Endothelial cell of umbilical vein (primary cell): Measurements from ENCODE around the gene PTPRD. TPM values are rescaled to one million over a fixed set of nuclear protein-coding genes. Genes with fewer than 3 reads are reported as not detected.

Experiments
- BruUV-seq: library from RNA; stranded (reverse); fragments of 400-500 nt; replicated peaks from 2 replicates; lab custom pipeline; 2021; lab: Mats Ljungman, UMichigan
- CTCF ChIA-PET: fragments of 300-600, 350-600 bp; sonication (Branson Sonifier 250); formaldehyde crosslinking; loops from one replicate; lab custom pipeline; 2021; ENCODE audit warnings: antibody characterized with exemption, inconsistent platforms; lab: Charles Lee
- POLR2A ChIA-PET: fragments of 300-600, 350-600 bp; sonication (Branson Sonifier 250); formaldehyde crosslinking; loops from one replicate; lab custom pipeline; 2021; ENCODE audit warnings: antibody characterized with exemption, inconsistent platforms; lab: Charles Lee
- DNase-seq: peaks from one replicate; pipeline ENCODE4 v3.0.0-alpha.2; 2011; ENCODE audit warnings: low read depth, low spot score
- FAIRE-seq: peaks from 2 replicates; lab custom pipeline; 2011; peaks lifted over from hg19 to GRCh38; lab: Jason Lieb, UNC
- H2AFZ ChIP-seq: 2 replicates; pipeline ENCODE4 v1.6.0; 2012; ENCODE audit warnings: low read depth, low read length, control low read depth, inconsistent platforms
- H3K27ac ChIP-seq: 2 replicates; pipeline ENCODE4 v1.5.1; 2011; ENCODE audit warnings: low read depth, mild to moderate bottlenecking, control low read depth, low read length, moderate library complexity; ENCODE audit not compliant: insufficient read depth
- H3K27me3 ChIP-seq, 2 experiments: 2 replicates each; pipeline versions ENCODE4 v1.6.0 to v1.6.1; 2011; ENCODE audit warnings: low read length in 2 of 2, mixed read lengths in 1 of 2; ENCODE audit not compliant: control insufficient read depth in 2 of 2, insufficient read depth in 2 of 2
- H3K36me3 ChIP-seq, 2 experiments: 2 replicates in 1 of 2; 3 replicates in 1 of 2; pipeline ENCODE4 v1.5.1; 2011; ENCODE audit warnings: low read length in 2 of 2, mild to moderate bottlenecking in 1 of 2, moderate library complexity in 1 of 2; ENCODE audit not compliant: control insufficient read depth in 2 of 2, insufficient read depth in 2 of 2; ENCODE audit errors: extremely low read depth in 1 of 2
- H3K4me1 ChIP-seq: 3 replicates; pipeline ENCODE4 v1.5.1; 2011; ENCODE audit warnings: mild to moderate bottlenecking, low read length; ENCODE audit not compliant: control insufficient read depth, insufficient read depth; ENCODE audit errors: extremely low read depth
- H3K4me2 ChIP-seq: 2 replicates; pipeline ENCODE4 v1.6.1; 2011; ENCODE audit warnings: low read length, control low read depth, mixed read lengths; ENCODE audit not compliant: insufficient read depth
- H3K4me3 ChIP-seq, 3 experiments: fragments of 200-600 bp in 1 of 3; sonication (generic), shearing (Covaris generic) in 1 of 3; replicated peaks in 1 of 3; 2 replicates each; pipeline ENCODE4 v1.5.1; 2011 to 2016; ENCODE audit warnings: control low read depth in 3 of 3, low read length in 3 of 3, mild to moderate bottlenecking in 2 of 3, inconsistent platforms in 1 of 3, low read depth in 1 of 3, moderate library complexity in 1 of 3; ENCODE audit not compliant: insufficient read depth in 1 of 3
- H3K79me2 ChIP-seq: 2 replicates; pipeline ENCODE4 v1.6.0; 2012; ENCODE audit warnings: low read length, inconsistent platforms; ENCODE audit not compliant: control insufficient read depth, insufficient read depth
- H3K9ac ChIP-seq: replicated peaks from 2 replicates; pipeline ENCODE3; 2011; ENCODE audit warnings: low read length, control low read depth; ENCODE audit not compliant: insufficient read depth; ENCODE audit errors: extremely low read depth
- H3K9me1 ChIP-seq: replicated peaks from 3 replicates; pipeline ENCODE4 v1.6.0; 2011; ENCODE audit warnings: mild to moderate bottlenecking, low read length; ENCODE audit not compliant: control insufficient read depth, insufficient read depth; ENCODE audit errors: extremely low read depth
- H3K9me3 ChIP-seq: replicated peaks from 2 replicates; pipeline ENCODE4 v1.5.1; 2012; ENCODE audit warnings: low read length, inconsistent platforms; ENCODE audit not compliant: control insufficient read depth, insufficient read depth
- H4K20me1 ChIP-seq: replicated peaks from 2 replicates; pipeline ENCODE3; 2011; ENCODE audit warnings: mild to moderate bottlenecking, low read length; ENCODE audit not compliant: control insufficient read depth, insufficient read depth; ENCODE audit errors: extremely low read depth
- CTCF ChIP-seq, 2 donors: IDR thresholded peaks; 1 replicate in 1 of 2; 2 replicates in 1 of 2; pipeline ENCODE4 v1.5.1; 2011; ENCODE audit warnings: low read length in 2 of 2, mild to moderate bottlenecking in 2 of 2, moderate library complexity in 2 of 2, control low read depth in 1 of 2, inconsistent platforms in 1 of 2, low read depth in 1 of 2; ENCODE audit not compliant: insufficient read depth in 1 of 2; ENCODE audit errors: extremely low read depth in 1 of 2
- EZH2 ChIP-seq: IDR thresholded peaks from 2 replicates; pipeline ENCODE4 v1.6.1; 2012; ENCODE audit warnings: borderline replicate concordance, low read depth, mild to moderate bottlenecking, moderate library complexity, low read length, inconsistent platforms; ENCODE audit not compliant: severe bottlenecking
- FOS ChIP-seq: IDR thresholded peaks from 2 replicates; pipeline ENCODE4 v1.6.1; 2011; ENCODE audit warnings: mild to moderate bottlenecking, low read length, moderate library complexity, borderline replicate concordance; ENCODE audit not compliant: insufficient read depth
- GATA2 ChIP-seq: IDR thresholded peaks from 2 replicates; pipeline ENCODE4 v1.7.0; 2011; ENCODE audit warnings: low read depth, mild to moderate bottlenecking, moderate library complexity, mixed read lengths, low read length; ENCODE audit not compliant: insufficient read length, insufficient read depth
- JUN ChIP-seq: IDR thresholded peaks from 2 replicates; pipeline ENCODE4 v1.6.1; 2011; ENCODE audit warnings: borderline replicate concordance, low read depth; ENCODE audit not compliant: insufficient read length, insufficient read depth
- MAX ChIP-seq: IDR thresholded peaks from 2 replicates; pipeline ENCODE4 v1.6.1; 2011; ENCODE audit not compliant: insufficient read depth, insufficient read length
- MYC ChIP-seq: IDR thresholded peaks from one replicate; pipeline ENCODE4 v1.6.1; 2011; ENCODE audit warnings: mild to moderate bottlenecking, low read depth, low read length
- POLR2A ChIP-seq: IDR thresholded peaks from 2 replicates; pipeline ENCODE4 v1.6.1; 2012; ENCODE audit warnings: low read depth, mild to moderate bottlenecking, control low read depth, low read length
- POLR2AphosphoS5 ChIP-seq: IDR thresholded peaks from 2 replicates; pipeline ENCODE4 v1.6.1; 2012; ENCODE audit warnings: low read depth, mild to moderate bottlenecking, control low read depth, low read length, moderate library complexity; ENCODE audit not compliant: insufficient read depth
- dilution Hi-C: fragments of 300-500 bp; cut with MboI; formaldehyde crosslinking; loops from one replicate; pipeline ENCODE4 v1.15.0; 2019; ENCODE audit warnings: low sequenced_read_pairs; ENCODE audit not compliant: extremely low pct_ligation_motif_present
- intact Hi-C: fragments of 100-400 bp; cut with micrococcal nuclease; formaldehyde crosslinking; loops from one replicate; pipeline ENCODE4 v1.10.0; 2022
- polyA plus RNA-seq, 4 experiments: library from polyadenylated mRNA; depleted of rRNA in 3 of 4; stranded (reverse) in 3 of 4; unstranded in 1 of 4; fragments of >200 nt; gene quantifications; 2 replicates each; pipeline versions ENCODE4 v1.2.1 to v1.2.3, GENCODE V29; 2011 to 2012; ENCODE audit warnings: missing spikeins in 1 of 4
- total RNA-seq: library from RNA; stranded (reverse); gene quantifications from 2 replicates; pipeline ENCODE4 v1.2.3, GENCODE V29; 2021

The PTPRD gene
- total and polyA plus RNA-seq, 2 donors (not counting 3 experiments of a cell fraction or from before 2014, with no cell fraction given) = 5.5 to 5.7 TPM

DNA sequence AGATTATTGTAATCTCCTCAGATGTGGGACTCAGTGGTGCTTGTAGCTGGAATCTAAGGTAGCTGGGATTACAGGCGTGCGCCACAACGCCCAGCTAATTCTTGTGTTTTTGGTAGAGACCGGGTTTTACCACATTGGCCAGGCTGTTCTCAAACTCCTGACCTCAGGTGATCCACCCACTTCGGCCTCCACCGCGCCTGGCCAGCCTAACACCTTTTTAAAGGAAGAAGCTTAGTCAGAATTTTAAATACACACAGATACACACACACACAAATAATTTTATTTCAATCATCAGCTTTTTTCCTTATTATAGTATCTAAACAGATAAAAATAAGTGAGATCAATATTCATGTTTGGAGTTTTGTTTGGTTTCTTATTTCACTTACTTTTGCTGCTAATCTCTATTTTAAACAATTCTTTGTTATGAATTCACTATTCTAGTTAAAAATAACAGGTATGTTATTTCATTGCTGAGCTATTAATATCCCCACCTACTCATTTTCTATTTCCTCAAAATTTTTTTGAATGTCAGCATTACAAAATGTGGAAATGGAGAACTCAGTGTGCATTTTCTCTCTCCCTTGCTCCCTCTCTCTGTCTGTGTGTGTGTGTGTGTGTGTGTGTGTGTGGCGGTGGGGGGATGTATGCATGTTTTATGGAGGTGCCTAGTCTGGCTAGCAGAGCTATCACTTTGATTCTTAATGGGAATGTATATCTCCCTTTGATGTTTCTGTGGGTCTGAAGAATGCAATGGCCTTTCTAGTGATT is 1852.6 kb downstream of the PTPRD start:
- no peak overlapping the region for H3K4me2 ChIP-seq
- no peaks in the 10 kb centered on the region for H4K20me1 ChIP-seq
- DNase-seq (no peak), FAIRE-seq (no peak)
- H3K9me3 ChIP-seq = no peaks in the 10 kb centered on the region
- no peak overlapping the region for H2AFZ ChIP-seq
- BruUV-seq = no TSS peak
- dilution Hi-C loops = no loop called here
- no peaks in the 10 kb centered on the region for H3K79me2 ChIP-seq
- H3K4me1 ChIP-seq = no peaks in the 10 kb centered on the region
- POLR2A ChIA-PET = no interaction called here
- CTCF ChIA-PET = no interaction called here
- TF ChIP-seq EZH2 (no peak), MAX (no peak), CTCF (IDR thresholded peaks at IDR 0.05; ENCODE audit: extremely low read depth in 1 of 2, insufficient read depth in 1 of 2, low read depth in 1 of 2, low read length in 2 of 2) (no peak), JUN (no peak), GATA2 (no peak), POLR2AphosphoS5 (no peak), POLR2A (no peak), MYC (no peak), FOS (no peak)
- H3K27ac ChIP-seq = no peak overlapping the region
- H3K27me3 ChIP-seq = no peaks in the 10 kb centered on the region
- H3K4me3 ChIP-seq = no peak overlapping the region
- no peak overlapping the region for H3K9ac ChIP-seq
- intact Hi-C loops = no loop called here
- no peaks in the 10 kb centered on the region for H3K36me3 ChIP-seq
- H3K9me1 ChIP-seq = no peaks in the 10 kb centered on the region
